ENCODE results near the gene SIAH2.

GRCh38 chr3:150757768-150758167 lies 5.2 kb downstream of the SIAH2 start:
- TF ChIP-seq CTCF (conservative IDR thresholded peaks at IDR 0.05 in 1 of 2, IDR thresholded peaks at IDR 0.05 in 1 of 2; ENCODE audit: extremely low read depth in 1 of 2, insufficient read depth in 1 of 2, low read depth in 1 of 2, low read length in 2 of 2) (no peak), EZH2 (IDR thresholded peaks at IDR 0.05; ENCODE audit: borderline replicate concordance, low read length) (no peak)

Data from mammary epithelial cell (primary cell).